Measurements from ENCODE around the gene ITSN1.

DNA sequence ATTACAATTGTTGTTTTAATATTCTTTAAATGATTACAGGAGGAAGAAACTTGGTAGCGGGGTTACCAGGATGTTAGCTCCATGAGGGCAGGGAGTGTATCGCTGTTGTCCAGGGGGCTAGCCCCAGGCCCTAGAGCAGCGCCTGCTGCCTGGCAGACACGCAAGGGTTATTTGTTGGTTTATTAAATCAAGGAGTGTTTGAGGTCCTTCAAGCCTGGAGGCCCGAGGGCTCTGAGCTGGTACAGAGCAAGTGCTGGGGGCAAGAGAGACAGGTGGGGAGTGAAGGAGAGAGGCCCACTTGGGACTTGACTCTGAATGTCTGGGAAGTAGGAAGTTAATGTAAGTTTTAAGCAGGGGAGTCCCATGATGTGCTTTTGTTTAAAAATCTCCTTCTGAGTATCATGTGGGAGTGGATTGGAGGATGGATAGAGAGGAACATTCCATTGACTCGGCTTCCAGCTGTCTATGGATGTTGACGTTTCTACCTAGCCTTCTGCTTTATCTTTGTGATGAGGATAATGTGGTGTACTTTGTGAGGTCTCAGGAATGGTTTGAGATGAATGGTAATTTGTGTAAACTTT lies 8.7 kb downstream of the ITSN1 start:
- no peak for TF ChIP-seq CTCF (IDR thresholded peaks at IDR 0.05)
- no peak for TF ChIP-seq POLR2AphosphoS5 (IDR thresholded peaks at IDR 0.05)
